HFF-Myc (cell line): ENCODE data around the gene SCYGR4.
"Not testable (repeated sequence)": the region's sequence is repeated elsewhere in the genome, so short reads cannot be mapped to it uniquely, and the experiment has no call there.

Source experiments
- DNase-seq: peaks from one replicate; pipeline ENCODE4 v3.0.0-alpha.2; 2011; ENCODE audit warnings: low read depth; ENCODE audit errors: extremely low read depth
- H3K4me3 ChIP-seq: replicated peaks from 2 replicates; pipeline ENCODE4 v1.5.1; 2011; ENCODE audit warnings: low read depth, mild to moderate bottlenecking, control low read depth, low read length
- TF ChIP-seq, protein P1 (sequence below): IDR thresholded peaks from 2 replicates; pipeline ENCODE4 v1.5.1; 2012; ENCODE audit warnings: mild to moderate bottlenecking, low read depth, low read length, control low read depth; ENCODE audit errors: missing control alignments

SCYGR4 gene

DNA sequence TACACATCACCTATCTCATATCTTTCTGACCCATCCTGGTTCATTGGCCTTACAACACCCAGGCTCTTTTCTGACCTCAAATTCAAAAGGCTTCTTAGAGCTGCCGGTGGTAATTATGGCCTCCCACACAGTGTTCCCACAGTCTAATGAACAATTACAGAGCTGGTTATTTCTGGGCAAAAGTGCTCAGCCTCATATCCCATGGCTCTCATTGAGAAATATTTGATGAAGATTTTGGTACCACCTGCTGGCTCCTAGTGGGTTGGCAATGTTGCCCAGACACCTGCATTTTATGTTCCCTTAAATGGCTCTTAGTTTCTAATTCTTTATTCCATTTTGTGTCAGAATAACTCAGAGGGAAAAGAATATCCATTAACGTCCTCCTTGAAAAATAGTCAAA is 38.7 kb upstream of the SCYGR4 start:
- TF ChIP-seq, protein P1, sequence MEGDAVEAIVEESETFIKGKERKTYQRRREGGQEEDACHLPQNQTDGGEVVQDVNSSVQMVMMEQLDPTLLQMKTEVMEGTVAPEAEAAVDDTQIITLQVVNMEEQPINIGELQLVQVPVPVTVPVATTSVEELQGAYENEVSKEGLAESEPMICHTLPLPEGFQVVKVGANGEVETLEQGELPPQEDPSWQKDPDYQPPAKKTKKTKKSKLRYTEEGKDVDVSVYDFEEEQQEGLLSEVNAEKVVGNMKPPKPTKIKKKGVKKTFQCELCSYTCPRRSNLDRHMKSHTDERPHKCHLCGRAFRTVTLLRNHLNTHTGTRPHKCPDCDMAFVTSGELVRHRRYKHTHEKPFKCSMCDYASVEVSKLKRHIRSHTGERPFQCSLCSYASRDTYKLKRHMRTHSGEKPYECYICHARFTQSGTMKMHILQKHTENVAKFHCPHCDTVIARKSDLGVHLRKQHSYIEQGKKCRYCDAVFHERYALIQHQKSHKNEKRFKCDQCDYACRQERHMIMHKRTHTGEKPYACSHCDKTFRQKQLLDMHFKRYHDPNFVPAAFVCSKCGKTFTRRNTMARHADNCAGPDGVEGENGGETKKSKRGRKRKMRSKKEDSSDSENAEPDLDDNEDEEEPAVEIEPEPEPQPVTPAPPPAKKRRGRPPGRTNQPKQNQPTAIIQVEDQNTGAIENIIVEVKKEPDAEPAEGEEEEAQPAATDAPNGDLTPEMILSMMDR = no peak
- no peak for DNase-seq

DNA sequence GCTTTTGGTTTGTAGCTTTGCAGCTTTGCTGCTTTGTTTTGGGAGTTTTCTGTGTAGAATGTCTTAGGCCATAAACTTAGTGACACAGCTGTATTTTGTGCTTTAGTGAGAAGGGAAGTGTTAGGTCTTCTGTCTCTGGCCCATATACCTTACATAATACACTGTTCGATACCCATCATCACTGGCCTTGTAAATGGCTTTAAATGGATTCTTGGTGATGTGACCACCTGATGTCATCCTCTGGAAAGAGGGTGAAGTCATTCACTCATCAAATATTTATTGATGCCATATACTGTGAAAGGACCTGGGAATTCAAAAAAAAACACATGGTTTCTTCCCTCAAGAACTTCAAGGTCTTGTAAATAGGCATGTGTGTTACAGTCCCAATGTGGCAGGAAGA is 37.5 kb upstream of the SCYGR4 start:
- TF ChIP-seq, protein P1 = no peak
- H3K4me3 ChIP-seq = no peak overlapping the region
- DNase-seq = no peak

More for the DNA sequence above, 38.7 kb upstream of the SCYGR4 start:
- no peak overlapping the region for H3K4me3 ChIP-seq

DNA sequence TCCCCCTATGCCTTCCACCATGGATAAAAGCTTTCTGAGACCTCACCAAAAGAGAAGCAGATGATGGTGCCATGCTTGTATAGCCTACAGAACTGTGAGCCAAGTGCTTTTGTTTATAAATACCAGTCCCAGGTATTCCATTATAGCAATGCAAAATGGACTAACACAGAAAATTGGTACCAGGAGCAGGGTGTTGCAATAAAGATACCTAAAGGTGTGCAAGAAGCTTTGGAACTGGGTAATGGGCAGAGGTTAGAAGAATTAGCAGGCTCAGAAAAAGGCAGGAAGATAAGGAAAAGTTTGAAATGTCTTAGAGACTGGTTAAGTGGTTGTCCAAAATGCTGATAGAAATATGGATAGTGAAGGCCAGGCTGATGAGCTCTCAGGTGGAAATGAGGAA is 34.9 kb upstream of the SCYGR4 start:
- no peak overlapping the region for H3K4me3 ChIP-seq
- DNase-seq = no peak
- TF ChIP-seq, protein P1 = no peak

DNA sequence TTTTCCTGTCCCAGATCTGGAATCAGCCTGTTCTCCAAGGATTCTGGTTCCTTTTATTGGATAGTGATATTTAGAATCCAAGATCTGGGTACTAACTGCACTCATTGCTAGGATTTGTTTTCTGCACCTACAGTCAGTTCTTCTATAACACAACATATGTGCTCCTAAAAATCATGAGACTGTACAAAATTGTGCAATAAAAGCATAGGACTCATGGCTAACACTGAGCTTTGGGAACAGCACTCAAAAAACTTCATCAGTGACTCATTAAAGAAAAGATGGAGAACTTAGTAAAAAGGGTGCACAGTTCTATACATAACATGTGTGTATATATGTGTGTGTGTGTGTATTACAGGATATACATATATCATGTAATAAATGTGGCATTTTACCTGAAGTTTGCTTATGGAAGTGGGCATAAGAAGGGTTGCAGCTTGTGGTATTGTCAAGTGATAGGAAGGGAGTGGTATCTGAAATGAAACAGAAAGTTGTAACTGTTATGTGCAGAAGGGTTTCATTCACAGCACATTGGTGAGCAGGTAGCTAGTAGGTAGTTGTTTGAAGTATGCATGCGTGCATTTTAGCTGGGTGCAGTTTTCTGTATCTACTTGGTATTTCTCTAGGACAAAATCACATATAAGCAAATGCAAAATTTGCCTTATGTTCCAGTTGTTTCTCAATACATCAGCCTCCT is 24.5 kb upstream of the SCYGR4 start:
- TF ChIP-seq, protein P1 = no peak
- no peak for DNase-seq
- no peak overlapping the region for H3K4me3 ChIP-seq

DNA sequence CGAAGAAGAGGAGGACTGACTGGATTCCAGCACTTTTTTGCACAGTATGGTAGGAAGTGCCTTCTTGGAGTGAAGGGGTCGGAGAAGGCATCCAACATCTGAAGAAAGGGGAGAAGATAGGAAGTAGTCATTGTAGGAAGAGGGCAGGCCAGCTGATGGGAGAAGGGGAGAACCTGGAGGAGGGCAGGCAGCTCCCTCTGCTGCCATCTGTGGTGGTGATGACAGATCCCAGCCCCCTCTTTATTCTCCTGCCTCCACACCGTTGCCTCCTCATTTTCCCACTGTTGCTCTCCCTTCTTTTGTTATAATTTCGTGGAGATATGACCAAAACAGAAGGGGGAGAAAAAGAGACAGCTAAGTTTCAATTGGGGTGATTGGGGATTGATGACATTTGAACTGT is 21.5 kb upstream of the SCYGR4 start:
- DNase-seq = no peak
- TF ChIP-seq, protein P1 = no peak
- H3K4me3 ChIP-seq = no peak overlapping the region

DNA sequence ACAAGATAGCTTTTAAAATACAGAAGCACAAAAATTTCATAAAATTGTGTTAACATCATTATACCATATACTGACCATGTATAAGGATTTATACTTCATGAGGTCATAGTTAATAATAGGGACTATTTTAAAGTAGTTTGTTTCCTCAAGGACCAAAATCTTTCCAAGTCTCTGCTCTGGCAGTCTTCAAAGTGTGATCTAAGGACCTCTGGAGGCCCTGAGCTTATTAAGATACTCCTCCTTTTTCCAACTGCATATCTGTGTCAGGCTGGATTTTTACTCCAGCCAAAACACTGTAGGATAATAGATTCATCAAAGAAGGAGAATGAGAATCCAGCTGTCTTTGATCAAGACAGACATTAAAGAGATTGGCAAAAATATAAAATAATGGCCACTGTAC is 20.3 kb upstream of the SCYGR4 start:
- H3K4me3 ChIP-seq = no peak overlapping the region
- DNase-seq = no peak
- TF ChIP-seq, protein P1 = no peak

DNA sequence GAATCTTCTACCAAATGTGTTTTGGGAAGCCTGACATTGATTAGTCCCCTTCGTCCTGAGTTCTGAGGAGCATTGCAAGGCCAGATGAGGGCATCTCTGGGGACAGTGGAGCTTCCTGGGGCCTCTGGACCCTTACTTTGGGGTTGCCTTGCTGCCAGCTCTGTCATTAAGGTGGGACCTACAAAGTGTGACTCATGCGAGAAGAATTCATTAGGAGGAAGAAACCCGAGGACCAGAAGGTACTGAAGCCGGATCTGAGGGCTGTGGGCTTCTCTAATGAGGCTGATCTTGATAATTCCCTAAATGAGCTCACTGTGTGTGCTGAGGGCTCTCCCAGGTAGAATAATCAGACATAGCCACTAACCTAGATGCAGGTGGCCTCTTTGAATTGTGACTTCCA is 19.3 kb upstream of the SCYGR4 start:
- DNase-seq = no peak
- TF ChIP-seq, protein P1 = no peak
- no peak overlapping the region for H3K4me3 ChIP-seq

DNA sequence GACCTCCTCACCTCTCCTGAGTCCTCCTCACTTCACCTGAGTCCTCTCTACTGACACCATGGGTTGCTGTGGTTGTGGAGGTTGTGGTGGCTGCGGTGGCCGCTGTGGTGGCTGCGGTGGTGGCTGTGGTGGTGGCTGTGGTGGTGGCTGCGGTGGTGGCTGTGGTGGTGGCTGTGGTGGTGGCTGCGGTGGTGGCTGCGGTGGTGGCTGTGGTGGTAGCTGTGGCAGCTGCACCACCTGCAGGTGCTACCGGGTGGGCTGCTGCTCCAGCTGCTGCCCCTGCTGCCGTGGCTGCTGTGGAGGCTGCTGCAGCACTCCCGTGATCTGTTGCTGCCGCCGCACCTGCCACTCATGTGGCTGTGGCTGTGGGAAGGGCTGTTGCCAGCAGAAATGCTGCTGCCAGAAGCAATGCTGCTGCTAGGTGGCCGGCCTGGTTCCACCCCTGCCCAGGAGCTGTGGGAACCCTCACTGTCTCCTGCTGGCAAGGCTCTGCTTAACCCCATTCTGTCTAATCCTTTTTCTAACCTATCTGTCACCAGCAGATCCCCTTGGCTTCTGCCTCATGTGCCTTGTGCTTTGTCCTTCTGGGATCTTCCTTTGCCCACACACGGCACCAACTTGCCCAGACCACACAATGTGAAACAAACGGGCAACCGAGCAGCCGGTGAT is 18.3 kb upstream of the SCYGR4 start, which contains the start of gene SCYGR2:
Gene SCYGR2, plus strand, starts transcription at position 59 of the 669 bp plus-strand sequence. Its CDS starts 0 bp downstream, at position 59.
- not testable (repeated sequence) for DNase-seq, H3K4me3 ChIP-seq
